Subcutaneous adipose tissue (tissue), 4 donors: ENCODE results near the gene MPPED2. TPM values are rescaled to one million over a fixed set of nuclear protein-coding genes. Genes with fewer than 3 reads are reported as not detected.

Source experiments
- total RNA-seq, 4 donors: library from RNA; depleted of rRNA; stranded (reverse); fragments of >200 nt; gene quantifications; one replicate each; pipeline ENCODE4 v1.1.0, GENCODE V29; 2016
- TF ChIP-seq, protein P1 (sequence below): fragments of 450-650 bp; IDR thresholded peaks from one replicate; pipeline ENCODE4 v1.5.1; 2016; ENCODE audit warnings: low read depth, mild to moderate bottlenecking, control low read depth, antibody characterized with exemption, moderate library complexity

The MPPED2 gene
- total RNA-seq, 4 donors from 2014 or later, result 10.5 to 32.4 (median 15.5) TPM

DNA sequence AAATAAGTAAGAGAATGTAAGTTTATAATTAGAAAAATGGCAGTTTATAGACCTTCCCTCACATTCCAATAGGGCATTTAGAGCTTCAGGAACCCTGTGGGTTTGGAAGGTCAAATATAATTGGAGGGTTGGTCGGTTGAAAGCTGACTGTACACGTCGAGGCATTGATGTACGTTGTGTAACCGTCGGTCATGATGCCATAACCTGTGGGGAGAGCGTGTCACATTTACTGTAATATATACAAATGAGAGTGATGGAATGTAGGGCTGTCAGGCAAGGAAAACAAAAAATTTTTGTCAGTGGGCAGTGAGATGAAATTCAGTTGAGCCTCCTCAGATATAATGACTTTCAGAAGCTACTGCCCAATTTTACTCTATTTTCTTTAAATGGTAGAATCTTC is 174.8 kb downstream of the MPPED2 start:
- TF ChIP-seq, protein P1, sequence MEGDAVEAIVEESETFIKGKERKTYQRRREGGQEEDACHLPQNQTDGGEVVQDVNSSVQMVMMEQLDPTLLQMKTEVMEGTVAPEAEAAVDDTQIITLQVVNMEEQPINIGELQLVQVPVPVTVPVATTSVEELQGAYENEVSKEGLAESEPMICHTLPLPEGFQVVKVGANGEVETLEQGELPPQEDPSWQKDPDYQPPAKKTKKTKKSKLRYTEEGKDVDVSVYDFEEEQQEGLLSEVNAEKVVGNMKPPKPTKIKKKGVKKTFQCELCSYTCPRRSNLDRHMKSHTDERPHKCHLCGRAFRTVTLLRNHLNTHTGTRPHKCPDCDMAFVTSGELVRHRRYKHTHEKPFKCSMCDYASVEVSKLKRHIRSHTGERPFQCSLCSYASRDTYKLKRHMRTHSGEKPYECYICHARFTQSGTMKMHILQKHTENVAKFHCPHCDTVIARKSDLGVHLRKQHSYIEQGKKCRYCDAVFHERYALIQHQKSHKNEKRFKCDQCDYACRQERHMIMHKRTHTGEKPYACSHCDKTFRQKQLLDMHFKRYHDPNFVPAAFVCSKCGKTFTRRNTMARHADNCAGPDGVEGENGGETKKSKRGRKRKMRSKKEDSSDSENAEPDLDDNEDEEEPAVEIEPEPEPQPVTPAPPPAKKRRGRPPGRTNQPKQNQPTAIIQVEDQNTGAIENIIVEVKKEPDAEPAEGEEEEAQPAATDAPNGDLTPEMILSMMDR, result no peak

DNA sequence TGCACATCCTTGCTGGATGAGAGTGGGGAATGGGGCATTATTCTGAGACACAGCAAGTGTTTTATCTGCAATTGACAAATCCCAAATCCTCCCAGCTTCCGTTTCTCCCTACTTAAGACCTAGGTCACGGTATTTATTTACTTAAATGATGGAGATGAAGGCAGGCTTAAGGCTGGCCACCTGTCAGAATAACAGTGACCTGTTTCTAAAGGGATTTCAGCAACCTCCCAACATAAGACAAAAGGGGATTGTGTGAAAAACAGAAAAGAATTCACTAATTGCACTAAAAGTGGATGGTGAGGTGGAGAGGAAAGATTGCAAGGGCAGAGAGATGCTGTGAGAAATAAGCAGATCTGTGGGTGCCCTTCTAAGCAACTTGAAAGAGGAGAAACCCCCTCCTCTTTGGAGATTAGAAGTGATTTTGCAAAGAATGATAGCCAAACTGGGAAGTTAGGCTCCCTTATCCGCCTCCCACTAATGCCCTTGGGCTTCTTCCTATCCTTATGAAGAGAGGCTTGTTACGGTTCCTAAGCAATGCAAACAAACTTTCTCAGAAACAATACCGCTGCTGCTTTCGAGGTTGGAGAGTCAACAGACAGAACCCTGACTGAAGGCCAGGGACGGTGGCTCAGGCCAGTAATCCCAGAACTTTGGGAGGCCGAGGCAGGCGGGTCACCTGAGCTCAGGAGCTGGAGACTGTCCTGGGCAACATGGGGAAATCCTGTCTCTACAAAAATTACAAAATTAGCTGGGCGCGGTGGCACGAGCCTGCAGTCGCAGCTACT is 179.0 kb downstream of the MPPED2 start:
- TF ChIP-seq, protein P1, result no peak

DNA sequence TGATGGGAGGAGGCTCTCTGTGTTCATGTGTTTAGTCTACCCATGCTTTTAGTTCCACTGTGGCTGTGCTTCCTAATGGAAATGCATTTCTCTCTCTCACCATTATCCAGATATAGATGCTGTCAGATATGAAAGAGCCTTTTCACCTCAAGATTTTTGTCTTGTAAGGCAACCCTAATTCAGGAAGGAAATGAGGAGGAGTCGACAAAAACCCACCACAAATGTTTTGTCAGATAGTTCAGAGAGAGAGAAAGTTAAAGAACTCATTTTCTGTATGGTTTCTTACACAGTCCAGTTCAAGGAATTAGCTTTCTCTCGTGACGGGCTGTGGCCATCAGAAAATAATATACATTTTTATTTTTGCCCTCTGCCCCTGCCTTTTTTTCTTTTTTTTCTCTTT is 180.8 kb downstream of the MPPED2 start:
- TF ChIP-seq, protein P1, result no peak

DNA sequence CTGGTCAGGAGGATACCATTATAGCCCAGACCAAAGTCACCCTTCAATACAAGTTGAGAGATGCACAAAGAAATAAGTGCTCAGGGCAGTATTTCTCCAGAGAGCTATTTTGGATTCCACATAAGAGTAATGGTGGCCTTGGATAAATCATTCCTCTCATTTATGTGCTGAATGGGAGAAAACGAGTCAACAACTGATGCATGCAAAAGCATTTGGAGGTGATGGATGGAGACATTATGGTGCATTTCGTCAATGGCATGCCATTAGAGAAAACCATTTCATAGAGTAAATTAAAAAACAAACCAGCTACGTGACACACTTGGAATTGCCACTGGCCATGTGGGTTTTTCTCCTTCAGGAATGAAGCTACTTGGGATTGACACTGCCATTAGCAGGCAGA is 182.0 kb downstream of the MPPED2 start:
- TF ChIP-seq, protein P1, result no peak

DNA sequence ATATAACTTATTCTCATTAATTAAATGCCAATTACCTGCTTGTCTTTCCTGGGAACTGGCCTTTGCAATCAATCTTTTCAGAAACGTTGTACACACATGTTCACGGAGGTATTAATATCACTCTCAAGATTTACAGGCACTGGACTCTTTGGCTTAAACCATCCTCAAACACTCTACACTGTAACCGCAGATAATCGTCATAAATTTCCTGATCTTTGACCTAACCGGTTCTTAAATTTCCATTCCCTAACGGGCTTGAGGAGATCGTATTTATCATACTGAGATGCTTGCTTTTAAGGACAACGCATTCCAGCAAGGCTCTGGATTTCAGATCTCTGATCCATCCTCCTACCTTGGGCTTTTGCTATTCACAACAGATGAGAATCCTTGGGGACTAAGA is 190.4 kb downstream of the MPPED2 start:
- TF ChIP-seq, protein P1, result no peak

DNA sequence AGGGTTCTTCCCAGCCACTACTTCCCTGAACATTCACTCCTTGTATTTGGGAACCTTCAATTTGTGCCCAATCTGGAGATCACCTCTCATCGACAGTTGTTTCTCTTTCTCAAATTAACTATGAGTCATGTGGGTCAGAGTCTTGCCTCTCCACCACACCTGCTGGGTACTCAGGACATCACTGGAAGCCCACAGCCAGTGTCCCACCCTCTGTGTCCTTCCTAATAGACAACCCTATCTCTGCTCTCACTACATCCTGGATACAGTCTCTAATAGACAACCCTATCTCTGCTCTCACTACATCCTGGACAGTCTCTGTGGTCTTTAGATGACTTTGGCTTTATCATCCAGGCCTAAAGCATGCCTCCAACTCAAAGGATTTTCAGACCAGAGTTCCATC is 193.1 kb downstream of the MPPED2 start:
- TF ChIP-seq, protein P1, result no peak

DNA sequence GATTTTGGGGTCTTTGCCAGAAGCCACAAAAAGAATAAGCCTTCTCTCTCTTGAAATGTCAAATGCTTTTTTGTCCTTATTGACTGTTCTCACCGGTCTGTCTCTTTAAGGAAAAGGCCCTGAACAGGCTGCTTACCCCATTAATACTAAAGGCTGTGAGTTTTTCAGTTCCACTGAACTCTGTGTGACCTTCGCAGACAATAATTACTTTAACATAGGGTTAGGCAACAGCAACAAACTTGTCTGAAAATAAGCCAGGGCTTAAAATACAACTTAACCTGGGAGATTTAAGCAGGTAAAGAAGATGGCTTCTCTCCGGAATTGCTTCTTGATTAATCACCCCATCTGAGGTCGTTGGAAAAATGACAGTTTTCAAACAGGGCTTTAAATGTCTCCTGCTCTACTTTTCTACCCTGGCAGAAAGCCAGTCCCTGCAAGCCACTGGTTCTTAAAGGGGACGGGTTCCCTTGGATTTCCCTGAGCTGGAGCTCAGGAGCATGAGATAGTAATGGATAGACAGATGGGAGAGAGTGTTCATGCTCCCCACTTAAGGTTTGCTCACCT is 193.8 kb downstream of the MPPED2 start:
- TF ChIP-seq, protein P1, result no peak
